K562 treated with DMSO at 1 percent for 4 hours (cell line): ENCODE results near the gene SLX1A. TPM values are rescaled to one million over a fixed set of nuclear protein-coding genes. Genes with fewer than 3 reads are reported as not detected.

Source experiments
- total RNA-seq: library from RNA; unstranded; fragments of 300-600 nt; gene quantifications from 2 replicates; pipeline ENCODE4 v1.2.3, GENCODE V29; 2022; ENCODE audit not compliant: insufficient read depth

Gene SLX1A
- 66.3 and 70.6 TPM in 2 replicates for total RNA-seq

GRCh38 chr16:30193615-30194014 lies at the start of gene SLX1A, which contains the start of gene BOLA2B:
Gene SLX1A (plus strand): TSS chr16:30193875. CDS start chr16:30194085, 210 bp downstream.
Gene BOLA2B (minus strand): TSS chr16:30193666. CDS start chr16:30193595, 71 bp downstream.

GRCh38 chr16:30183233-30184095 lies 10.2 kb upstream of the SLX1A start, which contains the start of gene CORO1A:
Gene CORO1A (plus strand): TSS chr16:30183602. CDS start chr16:30185210, 1,608 bp downstream.

GRCh38 chr16:30199049-30199448 lies 5.4 kb downstream of the SLX1A start, which contains the start of gene SULT1A3:
Gene SULT1A3 (plus strand): TSS chr16:30199255. CDS start chr16:30200729, 1,474 bp downstream.

Other genes with a start within 250 kb of the SLX1A start
- 135 and 156 TPM in 2 replicates for gene TMEM219, start 231.8 kb upstream of the SLX1A start, total RNA-seq
- 38.2 and 41.0 TPM in 2 replicates for gene TAOK2, start 220.0 kb upstream of the SLX1A start, total RNA-seq
- 17.1 and 21.6 TPM in 2 replicates for gene HIRIP3, start 198.3 kb upstream of the SLX1A start, total RNA-seq
- gene INO80E, start 197.6 kb upstream of the SLX1A start, total RNA-seq = 82.3 and 93.3 TPM in 2 replicates
- 0.90 and 3.2 TPM in 2 replicates for gene DOC2A, start 182.8 kb upstream of the SLX1A start, total RNA-seq
- not detected in 2 replicates for gene C16orf92, start 170.7 kb upstream of the SLX1A start, total RNA-seq
- gene TLCD3B, start 162.6 kb upstream of the SLX1A start, total RNA-seq = 1.1 and 1.9 TPM in 2 replicates
- 2,294 and 2,366 TPM in 2 replicates for gene ALDOA, start 128.1 kb upstream of the SLX1A start, total RNA-seq
- gene PPP4C, start 117.9 kb upstream of the SLX1A start, total RNA-seq = 274 and 297 TPM in 2 replicates
- 0.52 TPM in 1 of 2 replicates, not detected in the other for gene TBX6, start 102.0 kb upstream of the SLX1A start, total RNA-seq
- gene YPEL3, start 97.7 kb upstream of the SLX1A start, total RNA-seq = 79.8 and 89.6 TPM in 2 replicates
- 1.5 TPM in 2 replicates for gene GDPD3, start 80.3 kb upstream of the SLX1A start, total RNA-seq
- 46.3 and 68.0 TPM in 2 replicates for gene MAPK3, start 70.7 kb upstream of the SLX1A start, total RNA-seq
- 51.9 and 59.7 TPM in 2 replicates for gene CORO1A, start 10.3 kb upstream of the SLX1A start, total RNA-seq
- 33.4 and 66.9 TPM in 2 replicates for gene BOLA2B, start 209 bp upstream of the SLX1A start, total RNA-seq
- 3.7 and 10.9 TPM in 2 replicates for gene SULT1A3, start 5.4 kb downstream of the SLX1A start, total RNA-seq
- gene NPIPB13, start 54.6 kb downstream of the SLX1A start, total RNA-seq = 2.5 and 3.8 TPM in 2 replicates
- gene CD2BP2, start 161.4 kb downstream of the SLX1A start, total RNA-seq = 25.6 and 32.0 TPM in 2 replicates
- gene TBC1D10B, start 176.6 kb downstream of the SLX1A start, total RNA-seq = 44.5 and 53.6 TPM in 2 replicates
- not detected in 2 replicates for gene MYL11, start 180.9 kb downstream of the SLX1A start, total RNA-seq
- 1.9 and 2.4 TPM in 2 replicates for gene SEPTIN1, start 188.7 kb downstream of the SLX1A start, total RNA-seq
- gene ZNF48, start 201.5 kb downstream of the SLX1A start, total RNA-seq = 5.8 and 10.6 TPM in 2 replicates
- 9.1 and 10.3 TPM in 2 replicates for gene ZNF771, start 213.7 kb downstream of the SLX1A start, total RNA-seq
- gene DCTPP1, start 236.2 kb downstream of the SLX1A start, total RNA-seq = 49.1 and 53.8 TPM in 2 replicates